GM18526 (cell line): ENCODE measurements around the gene ACTN1.

Experiments
- POLR2A ChIP-seq: IDR thresholded peaks from 3 replicates; pipeline ENCODE4 v1.6.1; 2011; ENCODE audit not compliant: insufficient read length; ENCODE audit errors: extremely low read depth

ACTN1 gene

DNA sequence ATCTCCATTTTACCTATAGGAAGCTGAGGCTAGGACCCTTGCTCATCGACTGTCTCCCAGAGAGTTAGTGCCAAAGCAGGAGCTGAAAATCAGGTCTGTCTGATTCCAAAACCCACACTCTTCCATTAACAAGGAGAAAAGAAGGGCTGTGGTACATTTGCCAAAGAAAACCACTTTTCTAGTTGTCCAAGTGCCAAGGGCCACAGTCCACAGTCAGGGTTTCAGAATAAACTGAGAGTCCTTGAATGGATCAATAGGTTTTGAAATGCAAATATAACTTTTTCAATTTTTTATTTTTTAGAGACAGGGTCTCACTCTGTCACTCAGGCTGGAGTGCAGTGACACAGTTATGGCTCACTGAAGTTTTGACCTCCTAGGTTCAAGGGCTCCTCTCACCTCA, 130.8 kb downstream of the ACTN1 start:
- TF ChIP-seq POLR2A, result no peak

DNA sequence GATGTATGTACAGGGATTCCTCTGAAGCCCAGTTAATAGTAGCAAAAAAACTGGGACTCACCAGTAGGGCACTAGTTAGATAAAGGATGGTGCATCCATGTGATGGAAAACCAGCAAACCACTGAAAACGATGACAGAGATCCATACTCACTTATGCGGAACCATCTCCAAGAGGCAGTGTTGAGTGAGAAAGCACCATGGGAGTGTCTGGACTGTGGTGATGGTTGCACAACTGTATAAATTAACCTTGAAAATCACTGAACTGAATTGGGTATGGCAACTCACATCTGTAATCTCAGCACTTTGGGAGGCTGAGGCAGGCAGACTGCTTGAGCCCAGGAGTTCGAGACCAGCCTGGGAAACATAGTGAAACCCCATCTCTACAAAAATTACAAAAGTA, 132.6 kb downstream of the ACTN1 start:
- TF ChIP-seq POLR2A, result no peak

- no peak for TF ChIP-seq POLR2A
Observed at GRCh38 chr14:68844210-68844545, 134.9 kb downstream of the ACTN1 start.

DNA sequence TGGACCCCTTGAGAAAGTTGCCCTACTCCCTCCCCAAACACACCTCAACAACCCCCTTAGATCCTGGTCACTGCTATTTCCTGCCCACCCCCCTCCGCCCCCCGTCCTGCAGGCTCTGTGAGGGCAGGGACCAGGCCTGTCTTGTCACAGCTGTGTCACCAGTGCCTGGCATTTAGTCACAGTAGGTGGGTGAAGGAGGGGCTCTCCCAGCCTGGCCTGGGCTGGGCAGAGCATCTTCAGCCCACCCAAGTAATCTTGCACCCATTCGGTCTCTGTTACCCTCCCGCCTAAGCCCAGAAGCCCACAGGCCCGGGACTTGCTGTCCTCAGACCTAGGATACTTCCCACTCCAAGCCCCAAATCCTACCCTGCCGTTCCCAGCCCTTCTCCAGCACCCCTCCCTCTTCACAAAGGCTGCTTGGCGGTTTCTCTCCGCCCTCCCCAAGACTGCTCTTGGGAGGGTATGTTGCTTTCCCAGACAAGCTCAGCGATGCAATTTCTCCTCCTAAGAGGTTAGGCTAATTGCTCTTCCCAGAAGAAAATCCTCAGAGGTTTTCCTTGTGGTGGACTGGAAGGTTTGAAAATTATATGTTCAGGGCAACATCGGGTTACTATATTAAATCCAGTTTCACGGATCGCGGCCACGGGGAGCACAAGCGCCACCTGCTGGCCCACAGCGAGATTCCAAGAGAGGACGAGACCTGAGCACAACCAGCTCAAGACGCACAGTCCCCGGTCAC, 135.5 kb downstream of the ACTN1 start:
- TF ChIP-seq POLR2A, result no peak

- no peak for TF ChIP-seq POLR2A
Observed at GRCh38 chr14:68842298-68842697, 136.8 kb downstream of the ACTN1 start.

DNA sequence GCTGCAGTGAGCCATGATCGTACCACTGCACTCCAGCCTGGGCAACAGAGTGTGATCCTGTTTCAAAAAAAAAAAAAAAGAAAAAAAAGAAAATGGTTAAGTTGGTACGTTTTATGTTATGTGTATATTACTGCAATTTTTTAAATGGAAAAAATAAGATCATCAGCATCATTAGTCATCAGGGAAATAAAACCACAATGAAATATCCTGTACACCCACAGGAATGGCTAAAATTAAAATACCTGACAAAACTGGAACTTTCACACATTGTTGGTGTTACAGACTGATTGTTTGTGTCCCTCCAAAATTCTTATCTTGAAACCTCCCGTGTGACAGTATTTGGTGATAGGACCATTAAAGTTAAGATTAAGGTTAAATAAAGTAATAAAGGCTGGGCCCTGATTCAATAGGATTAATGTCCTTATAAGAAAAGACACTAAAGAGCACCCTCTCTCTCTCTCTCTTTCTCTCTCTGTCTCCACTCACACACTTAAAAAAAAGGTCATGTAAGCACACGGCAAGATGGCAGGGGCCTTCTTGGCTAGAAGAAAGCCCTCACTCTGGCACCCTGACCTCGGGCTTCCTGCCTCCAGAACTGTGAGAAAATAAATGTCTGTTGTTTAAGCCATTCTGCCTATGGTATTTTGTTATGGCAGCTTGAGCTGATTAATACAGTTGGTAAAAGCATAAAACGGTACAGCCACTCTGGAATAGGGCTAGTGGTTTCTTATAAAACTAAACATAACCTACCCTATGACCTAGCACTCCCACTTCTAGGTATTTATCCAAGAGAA, 137.9 kb downstream of the ACTN1 start:
- no peak for TF ChIP-seq POLR2A

DNA sequence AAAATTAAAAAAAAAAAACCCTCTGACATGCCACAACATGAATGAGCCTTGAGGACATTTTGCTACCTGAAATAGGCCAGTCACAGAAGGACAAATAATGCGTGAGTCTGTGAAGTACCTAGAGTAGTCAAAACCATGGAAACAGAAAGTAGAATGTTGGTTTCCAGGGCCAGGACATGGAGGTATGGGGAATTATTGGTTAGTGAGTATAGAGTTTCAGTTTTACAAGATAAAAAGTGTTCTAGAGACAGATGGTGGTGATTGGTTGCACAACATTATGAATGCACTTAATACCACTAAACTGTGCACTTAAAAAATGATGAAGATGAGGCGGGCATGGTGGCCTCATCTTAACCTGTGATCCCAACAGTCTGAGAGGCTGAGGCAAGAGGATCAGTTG, 138.6 kb downstream of the ACTN1 start:
- TF ChIP-seq POLR2A, result no peak

GRCh38 chr14:68836082-68836481, 143.0 kb downstream of the ACTN1 start:
- TF ChIP-seq POLR2A, result no peak

DNA sequence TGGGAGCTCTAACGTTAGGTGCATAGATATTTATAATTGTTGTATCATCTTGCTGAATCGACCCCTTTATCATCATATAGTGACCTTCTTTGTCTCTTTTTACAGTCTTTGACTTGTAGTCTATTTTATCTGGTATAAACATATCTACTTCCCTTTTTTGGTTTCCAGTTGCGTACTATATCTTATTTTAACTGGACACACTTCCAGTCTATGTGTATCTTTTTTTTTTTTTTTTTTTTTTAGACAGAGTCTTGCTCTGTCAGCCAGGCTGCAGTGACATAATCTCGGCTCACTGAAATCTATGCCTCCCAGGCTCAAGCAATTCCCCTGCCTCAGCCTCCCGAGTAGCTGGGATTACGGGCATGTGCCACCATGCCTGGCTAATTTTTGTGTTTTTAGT, 144.3 kb downstream of the ACTN1 start:
- TF ChIP-seq POLR2A, result no peak

- no peak for TF ChIP-seq POLR2A
Observed at GRCh38 chr14:68828698-68829097, 150.4 kb downstream of the ACTN1 start.

DNA sequence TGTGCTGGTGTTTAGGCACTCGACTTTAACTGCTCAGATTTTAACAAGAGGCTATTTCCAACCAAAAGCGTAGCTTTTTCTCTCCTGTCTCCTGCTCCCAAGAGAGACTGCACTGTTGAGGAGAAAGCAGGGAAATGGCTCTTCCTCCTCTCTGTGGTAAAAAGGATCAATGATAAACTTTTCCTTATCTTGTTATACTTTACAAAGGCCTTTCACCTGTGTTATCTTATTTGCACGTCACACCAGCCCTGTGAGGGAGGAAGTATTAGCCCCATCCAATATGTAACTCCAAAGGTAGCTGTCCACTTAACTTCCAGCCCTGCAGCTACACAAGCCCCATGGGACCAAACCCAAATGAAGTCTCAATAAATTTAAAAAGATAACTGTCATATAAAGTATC, 153.4 kb downstream of the ACTN1 start:
- no peak for TF ChIP-seq POLR2A

GRCh38 chr14:68824517-68825347, 154.4 kb downstream of the ACTN1 start:
- TF ChIP-seq POLR2A, result no peak

GRCh38 chr14:68824207-68824516, 154.9 kb downstream of the ACTN1 start:
- TF ChIP-seq POLR2A, result no peak
